ENCODE data around the gene PVR. TPM values are rescaled to one million over a fixed set of nuclear protein-coding genes. Genes with fewer than 3 reads are reported as not detected.
"Not testable (repeated sequence)": the region's sequence is repeated elsewhere in the genome, so short reads cannot be mapped to it uniquely, and the experiment has no call there.

Gene PVR
- total RNA-seq, 3 donors from 2014 or later = 8.5 to 13.9 (median 9.9) TPM

DNA sequence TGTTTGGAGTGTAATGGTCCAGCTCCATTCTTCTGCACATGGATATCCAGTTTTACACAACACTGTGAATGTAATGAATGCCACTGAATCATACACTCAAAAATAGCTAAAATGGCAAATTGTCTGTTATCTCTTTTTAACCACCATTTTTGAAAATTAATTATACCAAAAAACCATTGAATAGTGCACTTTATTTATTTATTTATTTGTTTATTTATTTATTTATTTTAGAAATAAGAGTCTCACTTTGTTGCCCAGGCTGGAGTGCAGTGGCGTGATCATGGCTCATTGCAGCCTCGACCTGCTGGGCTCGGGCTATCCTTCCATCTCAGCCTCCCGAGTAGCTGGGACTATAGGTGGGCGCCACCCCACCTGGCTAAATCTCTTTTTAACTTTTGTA, 20.3 kb downstream of the PVR start:
- Mint-ChIP-seq H3K9me3 (no peaks in the 10 kb centered on the region), H3K27me3 (ENCODE audit: low read depth) (no peaks in the 10 kb centered on the region), H3K36me3 (ENCODE audit: insufficient read depth) (no peaks in the 10 kb centered on the region), H3K4me3 (no peak overlapping the region), H3K4me1 (ENCODE audit: low read depth) (no peaks in the 10 kb centered on the region)
- DNase-seq = no peak
- no peak for ATAC-seq

DNA sequence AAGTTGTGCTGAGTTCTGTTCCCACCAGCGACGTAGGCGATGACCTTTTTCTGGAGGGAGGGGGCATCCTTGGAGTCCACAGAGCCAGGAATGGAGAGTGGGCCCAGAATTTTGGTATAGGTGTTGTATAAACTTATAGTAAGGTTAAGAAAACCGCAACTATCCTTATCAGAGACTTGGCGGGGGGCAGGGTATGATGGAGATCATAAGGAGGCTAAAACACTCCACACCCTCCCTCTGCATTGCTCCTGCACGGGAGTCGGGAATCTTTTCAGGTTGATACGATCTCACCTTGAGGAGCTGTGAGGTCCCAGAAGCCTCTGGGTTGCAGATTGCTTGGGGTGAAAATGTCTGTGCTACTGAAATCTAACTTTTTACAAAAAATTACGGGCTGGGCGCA, 21.3 kb downstream of the PVR start:
- no peaks in the 10 kb centered on the region for H3K36me3 Mint-ChIP-seq (ENCODE audit: insufficient read depth)
- no peak for ATAC-seq
- no peaks in the 10 kb centered on the region for H3K27me3 Mint-ChIP-seq (ENCODE audit: low read depth)

DNA sequence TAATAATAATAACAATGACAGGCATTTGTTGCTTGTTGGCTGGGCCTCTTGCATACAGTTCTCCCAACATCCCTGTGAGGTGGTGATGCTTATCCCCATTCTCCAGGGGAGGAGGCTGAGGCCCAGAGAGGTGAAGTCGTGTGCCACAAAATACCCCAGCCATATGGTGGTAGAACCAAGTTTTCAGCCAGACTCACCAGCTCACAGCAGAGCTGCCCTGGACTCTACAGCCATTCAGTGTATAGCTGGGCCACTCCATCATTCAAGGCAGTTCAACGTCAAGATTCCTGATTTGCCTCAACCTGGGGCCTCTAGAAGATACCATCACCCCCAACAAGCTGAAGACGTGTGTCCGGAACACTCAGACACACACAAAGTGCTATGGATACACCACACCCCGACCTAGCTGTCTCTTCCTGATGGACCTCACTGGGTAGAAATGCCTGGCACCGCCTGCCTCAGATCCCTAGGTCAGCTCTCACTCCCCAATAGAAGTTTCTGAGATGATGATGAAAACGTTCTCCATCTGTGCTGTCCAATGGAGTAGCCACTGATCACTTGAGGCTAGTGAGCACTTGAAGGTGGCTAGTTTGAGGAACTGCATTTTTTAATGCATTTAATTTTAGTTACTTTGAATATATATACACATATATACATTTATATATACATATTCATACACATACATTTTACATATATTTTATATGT, 23.3 kb downstream of the PVR start:
- no peaks in the 10 kb centered on the region for H3K36me3 Mint-ChIP-seq (ENCODE audit: insufficient read depth)
- ATAC-seq (no peak), DNase-seq (no peak)
- H3K4me3 Mint-ChIP-seq = no peak overlapping the region
- no peaks in the 10 kb centered on the region for H3K9me3 Mint-ChIP-seq
- no peaks in the 10 kb centered on the region for H3K27me3 Mint-ChIP-seq (ENCODE audit: low read depth)
- no peaks in the 10 kb centered on the region for H3K4me1 Mint-ChIP-seq (ENCODE audit: low read depth)

More for the DNA sequence above, 21.3 kb downstream of the PVR start:
- no peak for DNase-seq
- H3K4me1 Mint-ChIP-seq (ENCODE audit: low read depth) = no peaks in the 10 kb centered on the region
- H3K4me3 Mint-ChIP-seq = no peak overlapping the region
- no peaks in the 10 kb centered on the region for H3K9me3 Mint-ChIP-seq

DNA sequence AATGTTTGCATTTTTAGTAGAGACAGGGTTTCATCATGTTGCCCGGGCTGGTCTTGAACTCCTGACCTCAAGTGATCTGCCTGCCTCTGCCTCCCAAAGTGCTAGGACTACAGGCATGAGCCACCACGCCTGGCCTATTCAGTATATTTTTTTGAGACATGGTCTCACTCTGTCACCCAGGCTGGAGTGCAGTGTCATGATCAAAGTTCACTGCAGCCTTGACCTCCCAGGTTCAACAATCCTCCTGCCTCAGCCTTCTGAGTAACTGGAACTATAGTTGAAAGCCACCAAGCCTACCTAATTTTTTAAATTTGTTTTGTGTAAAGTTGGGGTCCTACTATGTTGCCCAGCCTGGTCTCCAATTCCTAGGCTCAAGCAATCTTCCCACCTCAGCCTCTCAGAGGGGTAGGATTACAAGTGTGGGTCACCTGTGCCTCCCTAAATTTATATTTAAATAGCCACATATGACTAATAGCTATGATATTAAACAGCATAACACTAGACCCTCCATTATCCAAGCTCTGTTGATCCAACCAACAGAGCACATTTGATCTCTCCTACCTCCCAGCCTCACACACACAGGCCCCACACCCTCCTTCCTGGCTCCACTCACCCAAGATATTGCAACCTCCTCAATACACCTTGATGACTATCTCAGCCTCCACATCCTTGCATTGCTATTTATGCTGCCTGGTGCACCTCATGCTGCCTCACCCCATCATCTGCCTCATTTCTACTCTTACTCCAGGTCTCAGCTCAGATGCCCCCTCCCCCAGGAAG, 25.5 kb downstream of the PVR start:
- H3K27me3 Mint-ChIP-seq (ENCODE audit: low read depth) = no peaks in the 10 kb centered on the region
- DNase-seq = no peak

DNA sequence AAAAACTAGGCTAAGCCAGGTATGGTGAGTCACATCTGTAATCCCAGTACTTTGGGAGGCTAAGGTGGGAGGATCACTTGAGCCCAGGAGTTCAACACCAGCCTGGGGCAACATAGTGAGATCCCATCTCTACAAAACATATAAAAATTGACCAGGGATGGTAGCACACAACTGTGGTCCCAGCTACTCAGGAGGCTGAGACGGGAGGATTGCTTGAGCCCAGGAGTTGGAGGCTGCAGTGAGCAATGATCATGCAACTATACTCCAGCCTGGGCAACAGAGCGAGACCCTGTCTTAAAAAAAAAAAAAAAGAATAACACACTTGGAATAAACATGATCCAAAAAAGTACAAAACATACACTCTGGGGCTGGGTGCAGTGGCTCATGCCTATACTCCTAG, 26.3 kb downstream of the PVR start:
- not testable (repeated sequence) for H3K9me3 Mint-ChIP-seq; DNase-seq; H3K27me3 Mint-ChIP-seq (ENCODE audit: low read depth); H3K4me3 Mint-ChIP-seq; H3K36me3 Mint-ChIP-seq (ENCODE audit: insufficient read depth); H3K4me1 Mint-ChIP-seq (ENCODE audit: low read depth); ATAC-seq

More for the DNA sequence above, 25.5 kb downstream of the PVR start:
- no peaks in the 10 kb centered on the region for H3K4me1 Mint-ChIP-seq (ENCODE audit: low read depth)
- H3K9me3 Mint-ChIP-seq = no peaks in the 10 kb centered on the region
- ATAC-seq = no peak
- H3K36me3 Mint-ChIP-seq (ENCODE audit: insufficient read depth) = no peaks in the 10 kb centered on the region
- H3K4me3 Mint-ChIP-seq = no peak overlapping the region

DNA sequence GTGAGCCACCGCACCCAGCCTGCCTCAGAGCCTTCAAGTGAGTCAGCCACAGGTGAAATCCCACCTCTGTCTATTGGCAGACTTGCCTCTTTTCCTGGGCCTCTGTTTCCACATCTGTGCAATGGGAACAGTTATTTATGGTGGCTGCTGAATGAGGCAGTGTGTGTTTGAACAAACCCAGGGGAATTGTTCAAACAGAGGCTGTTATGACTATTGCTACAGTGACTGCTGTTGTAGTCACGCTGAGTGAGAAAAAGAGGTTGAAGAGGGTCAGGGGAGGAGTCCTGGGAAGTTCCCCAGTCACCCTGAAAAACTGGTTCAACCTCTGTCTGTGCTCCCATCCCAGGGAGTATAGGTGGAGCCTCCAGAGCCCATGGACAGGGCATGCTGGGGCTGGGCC, 27.7 kb downstream of the PVR start, which contains the start of gene CEACAM19:
Gene CEACAM19 (plus strand): TSS at position 83 of the 400 bp plus-strand sequence. CDS start 450 bp downstream, outside the sequence.
- H3K9me3 Mint-ChIP-seq = no peaks in the 10 kb centered on the region
- H3K36me3 Mint-ChIP-seq (ENCODE audit: insufficient read depth) = no peaks in the 10 kb centered on the region
- DNase-seq (no peak), ATAC-seq (no peak)
- H3K4me3 Mint-ChIP-seq = no peak within 1 kb of the TSS
- H3K27me3 Mint-ChIP-seq (ENCODE audit: low read depth) = peaks cover 2% of the 10 kb centered on the region
- H3K4me1 Mint-ChIP-seq (ENCODE audit: low read depth) = no peaks in the 10 kb centered on the region

DNA sequence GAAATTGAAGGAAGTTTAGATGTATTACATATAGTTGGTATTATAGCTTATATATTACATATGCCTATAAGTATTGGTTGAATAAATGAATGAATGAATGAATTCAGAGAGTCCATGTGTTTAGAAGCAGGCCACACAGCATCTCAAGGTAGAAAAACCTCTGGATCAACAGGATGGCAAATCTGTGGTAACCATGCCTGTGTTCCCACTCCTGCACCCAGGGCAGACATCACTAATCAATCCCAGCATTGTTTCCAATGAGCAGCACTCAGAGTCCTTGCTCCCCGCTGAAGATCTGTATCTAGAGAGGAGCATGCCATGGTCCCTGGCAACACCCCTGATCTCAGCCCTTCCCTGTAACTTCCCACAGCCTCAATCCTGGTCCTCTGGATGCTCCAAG, 28.5 kb downstream of the PVR start:
- no peak for DNase-seq
- Mint-ChIP-seq H3K9me3 (no peaks in the 10 kb centered on the region), H3K27me3 (ENCODE audit: low read depth) (peaks cover 2% of the 10 kb centered on the region), H3K36me3 (ENCODE audit: insufficient read depth) (no peaks in the 10 kb centered on the region), H3K4me1 (ENCODE audit: low read depth) (no peaks in the 10 kb centered on the region), H3K4me3 (no peak overlapping the region)
- ATAC-seq = no peak

DNA sequence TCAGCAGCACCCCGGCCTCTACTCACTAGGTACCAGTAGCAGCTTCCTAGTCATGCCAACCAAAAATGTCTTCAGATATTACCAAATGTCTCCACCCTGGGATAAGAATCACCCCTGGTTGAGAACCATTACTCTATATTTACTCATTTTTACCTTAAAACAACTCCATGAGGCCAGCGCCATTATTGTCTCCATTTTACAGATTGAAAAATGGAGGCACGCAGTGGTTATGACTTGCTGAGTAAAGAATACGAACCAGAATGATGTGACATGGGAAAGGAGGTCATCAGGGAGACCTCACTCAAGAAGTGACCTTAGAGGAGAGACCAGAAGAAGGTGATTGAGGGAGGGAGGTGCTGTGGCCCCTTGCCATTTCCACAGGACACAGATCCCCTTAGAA, 29.8 kb downstream of the PVR start:
- H3K27me3 Mint-ChIP-seq (ENCODE audit: low read depth) = peaks cover 2% of the 10 kb centered on the region
- ATAC-seq (no peak), DNase-seq (no peak)
- no peaks in the 10 kb centered on the region for H3K9me3 Mint-ChIP-seq
- H3K36me3 Mint-ChIP-seq (ENCODE audit: insufficient read depth) = no peaks in the 10 kb centered on the region
- no peaks in the 10 kb centered on the region for H3K4me1 Mint-ChIP-seq (ENCODE audit: low read depth)
- H3K4me3 Mint-ChIP-seq = no peak overlapping the region

DNA sequence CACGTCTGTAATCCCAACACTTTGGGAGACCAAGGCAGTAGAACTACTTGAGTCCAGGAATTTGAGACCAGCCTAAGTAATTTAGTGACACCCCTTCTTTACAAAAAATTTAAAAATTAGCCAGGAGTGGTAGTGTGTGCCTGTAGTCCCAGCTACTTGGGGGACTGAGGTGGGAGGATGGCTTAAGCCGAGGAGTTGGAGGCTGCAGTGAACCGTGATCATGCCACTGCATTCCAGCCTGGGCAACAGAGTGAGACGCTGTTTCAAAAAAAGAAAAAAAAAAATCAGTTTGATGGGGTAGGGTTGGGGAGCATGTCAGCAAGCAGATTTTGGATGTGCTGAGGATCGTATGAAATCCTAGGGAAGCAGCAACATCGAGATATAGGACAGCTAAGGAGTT, 31.8 kb downstream of the PVR start:
- no peaks in the 10 kb centered on the region for H3K9me3 Mint-ChIP-seq
- no peak for DNase-seq
- ATAC-seq = no peak
- no peaks in the 10 kb centered on the region for H3K36me3 Mint-ChIP-seq (ENCODE audit: insufficient read depth)
- H3K4me3 Mint-ChIP-seq = no peak overlapping the region
- H3K4me1 Mint-ChIP-seq (ENCODE audit: low read depth) = no peaks in the 10 kb centered on the region
- peaks cover 2% of the 10 kb centered on the region for H3K27me3 Mint-ChIP-seq (ENCODE audit: low read depth)

DNA sequence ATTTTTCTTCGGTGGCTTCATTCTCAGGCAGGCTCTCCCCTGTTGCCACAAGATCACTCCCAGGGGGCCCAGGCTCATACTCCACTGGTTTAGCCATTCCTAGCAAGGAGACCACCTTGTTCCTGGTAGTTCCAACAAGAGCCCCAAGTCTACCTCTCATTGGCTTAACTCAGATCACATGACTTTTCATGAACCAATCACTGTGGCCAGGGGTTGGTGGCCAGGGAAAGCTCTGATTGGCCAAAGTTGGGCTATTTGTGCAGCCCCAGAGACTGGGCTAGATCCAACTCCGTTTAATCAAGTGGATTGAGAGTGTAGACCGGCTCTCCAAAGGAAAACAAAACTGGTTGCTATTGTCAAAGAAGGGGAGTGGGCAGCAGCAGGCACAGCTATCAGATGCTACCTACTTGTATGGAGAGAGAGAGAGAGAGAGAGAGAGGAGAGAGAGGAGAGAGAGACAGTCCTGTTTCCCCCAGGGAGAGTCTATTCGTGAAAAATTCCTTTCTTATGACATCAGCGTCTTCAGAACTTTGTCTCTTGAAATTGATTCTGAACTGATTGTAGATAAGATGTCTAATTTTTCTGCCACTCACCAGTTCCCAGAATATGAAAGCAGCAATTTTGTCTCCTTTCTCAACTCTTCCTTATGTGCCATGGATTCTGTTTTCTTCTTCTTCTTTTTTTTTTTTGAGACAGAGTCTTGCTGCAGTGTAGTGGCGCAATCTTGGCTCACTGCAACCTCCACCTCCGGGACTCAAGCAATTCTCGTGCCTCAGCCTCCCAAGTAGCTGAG, 33.5 kb downstream of the PVR start:
- no peak for ATAC-seq
- Mint-ChIP-seq H3K4me3 (no peak overlapping the region), H3K36me3 (ENCODE audit: insufficient read depth) (no peaks in the 10 kb centered on the region)

DNA sequence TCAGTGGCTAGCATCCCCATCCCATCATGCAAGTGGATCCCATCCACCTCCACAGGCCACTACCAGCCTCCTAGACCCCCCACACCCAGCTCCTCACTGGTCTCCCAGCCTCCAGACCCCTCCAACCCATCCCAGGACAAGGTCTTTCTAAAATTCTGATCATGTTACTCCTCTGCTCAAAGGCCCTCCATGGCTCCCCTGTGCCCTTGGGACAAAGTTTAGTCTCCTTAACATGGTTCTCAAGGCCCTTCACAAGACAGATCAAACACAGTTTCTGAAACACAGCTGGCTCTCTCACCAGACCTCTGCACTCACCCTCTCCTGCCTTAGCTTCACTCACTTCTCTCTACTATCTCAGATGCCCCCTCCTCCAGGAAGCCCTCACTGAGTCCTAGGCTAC, 36.8 kb downstream of the PVR start:
- ATAC-seq (no peak), DNase-seq (no peak)
- Mint-ChIP-seq H3K9me3 (no peaks in the 10 kb centered on the region), H3K27me3 (ENCODE audit: low read depth) (peaks cover 6% of the 10 kb centered on the region), H3K4me1 (ENCODE audit: low read depth) (peaks cover 7% of the 10 kb centered on the region), H3K4me3 (no peak overlapping the region), H3K36me3 (ENCODE audit: insufficient read depth) (no peaks in the 10 kb centered on the region)

More for the DNA sequence above, 33.5 kb downstream of the PVR start:
- DNase-seq = no peak
- Mint-ChIP-seq H3K27me3 (ENCODE audit: low read depth) (peaks cover 2% of the 10 kb centered on the region), H3K9me3 (no peaks in the 10 kb centered on the region), H3K4me1 (ENCODE audit: low read depth) (no peaks in the 10 kb centered on the region)

DNA sequence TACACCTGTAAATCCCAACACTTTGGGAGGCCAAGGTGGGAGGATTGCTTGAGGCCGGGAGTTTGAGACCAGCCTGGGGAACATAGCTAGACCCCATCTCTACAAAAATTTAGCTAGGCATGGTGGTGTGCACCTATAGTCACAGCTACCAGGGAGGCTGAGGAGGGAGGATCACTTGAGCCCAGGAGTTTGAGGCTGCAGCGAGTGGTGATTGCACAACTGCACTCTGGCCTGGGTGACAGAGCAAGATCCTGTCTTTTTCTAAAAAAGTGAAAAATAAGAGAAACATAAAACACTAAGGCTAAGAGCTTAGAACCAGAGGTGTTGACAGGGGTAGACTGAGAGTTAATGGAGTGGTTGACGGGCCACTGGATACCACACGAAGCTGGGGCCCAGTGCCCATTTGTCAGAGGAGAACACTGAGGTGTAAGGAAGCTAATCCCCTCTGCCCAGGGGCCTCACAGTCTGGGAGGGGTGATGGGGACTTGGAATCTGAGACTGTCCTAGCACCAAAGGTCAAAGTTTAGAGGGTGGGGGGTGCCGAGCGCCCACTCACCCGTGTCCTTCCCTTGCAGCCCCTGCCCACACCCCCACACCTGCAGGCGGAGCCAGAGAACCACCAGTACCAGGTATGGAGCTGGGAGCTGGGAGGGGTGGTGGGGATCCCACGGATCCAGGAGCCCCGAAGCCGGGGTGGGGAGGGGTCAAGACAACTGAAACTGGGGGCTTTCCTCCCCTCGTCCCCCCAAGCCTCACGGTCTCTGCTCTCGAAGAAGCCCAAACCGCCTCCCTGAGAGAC, 38.5 kb downstream of the PVR start:
- Mint-ChIP-seq H3K4me3 (no peak overlapping the region), H3K36me3 (ENCODE audit: insufficient read depth) (no peaks in the 10 kb centered on the region), H3K9me3 (no peaks in the 10 kb centered on the region)

DNA sequence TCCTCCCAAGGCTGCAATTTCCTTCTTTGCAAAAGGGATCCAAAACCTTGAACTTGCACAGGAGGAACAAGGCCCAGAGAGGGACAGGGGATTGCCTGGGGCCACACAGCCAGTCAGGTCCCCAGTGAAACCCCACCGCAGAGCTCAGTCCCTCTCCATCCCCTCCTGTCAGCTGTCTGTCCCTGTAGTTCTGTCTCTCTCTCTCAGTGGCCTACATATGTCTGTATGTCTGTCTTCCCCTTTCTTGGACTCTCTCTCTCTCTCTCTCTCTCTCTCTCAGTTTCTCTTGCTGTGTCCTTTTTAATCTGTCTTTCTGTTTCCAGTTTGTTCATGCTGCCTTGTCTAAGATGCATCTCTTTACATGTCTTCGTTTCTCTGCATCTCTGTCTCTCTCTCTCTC, 39.1 kb downstream of the PVR start:
- Mint-ChIP-seq H3K4me3 (no peak overlapping the region), H3K4me1 (ENCODE audit: low read depth) (peaks cover 7% of the 10 kb centered on the region), H3K36me3 (ENCODE audit: insufficient read depth) (no peaks in the 10 kb centered on the region), H3K9me3 (no peaks in the 10 kb centered on the region), H3K27me3 (ENCODE audit: low read depth) (peaks cover 15% of the 10 kb centered on the region)
- ATAC-seq (no peak), DNase-seq (no peak)

More for the DNA sequence above, 38.5 kb downstream of the PVR start:
- DNase-seq = no peak
- Mint-ChIP-seq H3K4me1 (ENCODE audit: low read depth) (peaks cover 7% of the 10 kb centered on the region), H3K27me3 (ENCODE audit: low read depth) (peaks cover 10% of the 10 kb centered on the region)
- no peak for ATAC-seq

Measured in activated T-cell treated with anti-CD3 and anti-CD28 coated beads, Interleukin-2, amount 50 U/mL, for 4 hours (primary cell).